K562 (cell line): ENCODE results near the gene ZNF232. TPM values are rescaled to one million over a fixed set of nuclear protein-coding genes. Genes with fewer than 3 reads are reported as not detected.

Experiments
- ATAC-seq: fragments of 200-7000 bp; cut with Tn5 transposase; 3 replicates; pipeline ENCODE4 v1.9.1; 2020; ENCODE audit warnings: moderate library complexity
- BruUV-seq: library from RNA; stranded (reverse); fragments of 400-500 nt; replicated peaks from 2 replicates; lab custom pipeline; 2021; lab: Mats Ljungman, UMichigan
- CTCF ChIA-PET: fragments of 300-600 bp; formaldehyde crosslinking; extraction: SDS; loops from one replicate; lab custom pipeline; 2021; ENCODE audit warnings: low intra/inter-chr PET ratio; lab: Yijun Ruan, JAX
- POLR2A ChIA-PET: fragments of 300-600, 350-650 bp; sonication (Branson Sonifier 250); formaldehyde crosslinking; extraction: SDS; loops from one replicate; lab custom pipeline; 2021; ENCODE audit warnings: antibody characterized with exemption, inconsistent platforms; lab: Yijun Ruan, JAX
- DNase-seq, 4 experiments: peaks; one replicate each; pipeline versions ENCODE4 v3.0.0 to v3.0.0-alpha.2; 2011 to 2018; ENCODE audit warnings: low spot score in 3 of 4, mixed read lengths in 3 of 4; ENCODE audit errors: extremely low read depth in 1 of 4
- FAIRE-seq: peaks from 2 replicates; lab custom pipeline; 2011; peaks lifted over from hg19 to GRCh38; lab: Jason Lieb, UNC
- H2AFZ ChIP-seq: 2 replicates; pipeline ENCODE4 v1.6.0; 2011; ENCODE audit warnings: low read depth, low read length, control low read depth, inconsistent platforms
- H3K27ac ChIP-seq: fragments of 200-600 bp; 3 replicates; pipeline ENCODE4 v1.8.0; 2011; ENCODE audit warnings: low read depth, mild to moderate bottlenecking, control low read depth, inconsistent platforms, low read length, moderate library complexity, mixed read lengths; ENCODE audit errors: extremely low read depth
- H3K27me3 ChIP-seq, 2 experiments: fragments of 300-600 bp in 1 of 2; 2 replicates in 1 of 2; 3 replicates in 1 of 2; pipeline versions ENCODE4 v1.6.0 to v1.8.0; 2011; ENCODE audit warnings: inconsistent platforms in 2 of 2, low read length in 2 of 2, mild to moderate bottlenecking in 1 of 2, mixed read lengths in 1 of 2, moderate library complexity in 1 of 2; ENCODE audit not compliant: control insufficient read depth in 2 of 2, insufficient read depth in 2 of 2
- H3K36me3 ChIP-seq: fragments of 300-600 bp; 3 replicates; pipeline ENCODE4 v1.8.0; 2011; ENCODE audit warnings: mild to moderate bottlenecking, low read length, inconsistent platforms; ENCODE audit not compliant: control insufficient read depth, insufficient read depth
- H3K4me1 ChIP-seq, 2 experiments: fragments of 200-600 bp in 1 of 2; replicated peaks in 1 of 2; 2 replicates in 1 of 2; 3 replicates in 1 of 2; pipeline versions ENCODE4 v1.5.1 to v1.8.0; 2011; ENCODE audit warnings: inconsistent platforms in 2 of 2, low read length in 2 of 2, mild to moderate bottlenecking in 1 of 2, mixed read lengths in 1 of 2, moderate library complexity in 1 of 2; ENCODE audit not compliant: control insufficient read depth in 2 of 2, insufficient read depth in 2 of 2
- H3K4me2 ChIP-seq: 2 replicates; pipeline ENCODE4 v1.6.1; 2011; ENCODE audit warnings: low read length, control low read depth, inconsistent platforms, mixed read lengths; ENCODE audit not compliant: insufficient read depth
- H3K4me3 ChIP-seq: fragments of 200-600 bp; sonication (generic), shearing (Covaris generic); 2 replicates; pipeline ENCODE4 v1.5.1; 2016; ENCODE audit warnings: control low read depth, inconsistent platforms
- H3K79me2 ChIP-seq: fragments of 200-600 bp; 3 replicates; pipeline ENCODE4 v1.8.0; 2011; ENCODE audit warnings: low read length, inconsistent platforms; ENCODE audit not compliant: control insufficient read depth, insufficient read depth
- H3K9ac ChIP-seq, 2 experiments: 2 replicates each; pipeline versions ENCODE4 v1.6.0 to v1.6.1; 2011; ENCODE audit warnings: low read depth in 2 of 2, low read length in 2 of 2, control low read depth in 1 of 2, inconsistent platforms in 1 of 2, mild to moderate bottlenecking in 1 of 2, mixed read lengths in 1 of 2; ENCODE audit not compliant: insufficient read depth in 1 of 2
- H3K9me1 ChIP-seq: one replicate; pipeline ENCODE4 v1.6.0; 2011; ENCODE audit warnings: inconsistent platforms, mild to moderate bottlenecking, low read length, moderate library complexity; ENCODE audit not compliant: control insufficient read depth, insufficient read depth
- H3K9me3 ChIP-seq: replicated peaks from 2 replicates; pipeline ENCODE4 v1.5.1; 2011; ENCODE audit warnings: low read depth, low read length, inconsistent platforms; ENCODE audit not compliant: control insufficient read depth, insufficient read depth
- H4K20me1 ChIP-seq: replicated peaks from 2 replicates; pipeline ENCODE4 v1.6.1; 2011; ENCODE audit warnings: low read length, inconsistent platforms, mixed read lengths; ENCODE audit not compliant: control insufficient read depth, insufficient read depth
- BRF1 ChIP-seq: IDR thresholded peaks from 3 replicates; pipeline ENCODE4 v1.6.1; 2011; ENCODE audit warnings: borderline replicate concordance, mild to moderate bottlenecking; ENCODE audit not compliant: insufficient read length; ENCODE audit errors: extremely low read depth
- EHMT2 ChIP-seq: fragments of 450-650 bp; IDR thresholded peaks from 2 replicates; pipeline ENCODE4 v1.6.1; 2018; ENCODE audit warnings: antibody characterized with exemption
- MXI1 ChIP-seq: IDR thresholded peaks from 2 replicates; pipeline ENCODE4 v1.6.1; 2011; ENCODE audit warnings: low read depth, mild to moderate bottlenecking, improper control_type of control experiment, low read length
- RFX5 ChIP-seq: IDR thresholded peaks from 2 replicates; pipeline ENCODE4 v1.6.1; 2011; ENCODE audit warnings: low read depth, mild to moderate bottlenecking, improper control_type of control experiment, low read length
- SMARCA5 ChIP-seq: fragments of 450-650 bp; IDR thresholded peaks from 2 replicates; pipeline ENCODE4 v1.6.1; 2016
- TBL1XR1 ChIP-seq, 2 experiments: IDR thresholded peaks; 2 replicates each; pipeline ENCODE4 v1.6.1; 2012; ENCODE audit warnings: improper control_type of control experiment in 2 of 2, low read length in 2 of 2, mild to moderate bottlenecking in 1 of 2
- ZNF282 ChIP-seq: sonication (generic); formaldehyde crosslinking; IDR thresholded peaks from 2 replicates; pipeline ENCODE4 v1.8.1; 2023; ENCODE audit warnings: missing genetic modification reagents
- ZNF41 ChIP-seq: fragments of 250-450 bp; sonication (Bioruptor Pico); conservative IDR thresholded peaks from 2 replicates; pipeline ENCODE4 v1.4.0; 2020; ENCODE audit warnings: mild to moderate bottlenecking
- ZNF431 ChIP-seq: sonication (generic); formaldehyde crosslinking; IDR thresholded peaks from 2 replicates; pipeline ENCODE4 v1.8.0; 2022; ENCODE audit warnings: mild to moderate bottlenecking, missing genetic modification reagents
- WGBS: fragments of 100-300 bp; shearing (Covaris generic); methylation state at CpG from one replicate; pipeline ENCODE4 v1.1.6; 2016; ENCODE audit warnings: low coverage, mixed read lengths; ENCODE audit not compliant: insufficient coverage; ENCODE audit errors: missing lambda C conversion rate; 5-methylcytosine and 5-hydroxymethylcytosine counted together
- in situ Hi-C: fragments of 300-500 bp; cut with MboI; formaldehyde crosslinking; loops from 4 replicates; pipeline ENCODE4 v1.15.0; 2018; ENCODE audit warnings: inconsistent platforms, mixed read lengths
- intact Hi-C: fragments of 100-400 bp; cut with micrococcal nuclease; formaldehyde crosslinking; loops from 2 replicates; pipeline ENCODE4 v1.14.2; 2022
- polyA plus RNA-seq, 8 experiments: library from polyadenylated mRNA; depleted of rRNA in 4 of 8; stranded (reverse) in 5 of 8; unstranded in 3 of 8; fragments of >200 nt; fragmentation: Nextera tagmentation in 2 of 8; fragmentation: Illumina TruSeq in 1 of 8; extraction: Ambion mirVana in 2 of 8; extraction: Trizol in 1 of 8; gene quantifications; 2 replicates each; pipeline versions ENCODE4 v1.2.1 to v1.2.3, GENCODE V29; 2011 to 2014; ENCODE audit warnings: inconsistent platforms in 1 of 8, missing spikeins in 1 of 8
- total RNA-seq, 7 experiments: library from RNA; depleted of rRNA in 6 of 7; stranded (reverse); fragments of >200 nt in 6 of 7; fragmentation: Illumina TruSeq in 2 of 7; extraction: Trizol in 2 of 7; gene quantifications; 2 replicates each; pipeline versions ENCODE4 v1.2.1 to v1.2.3, GENCODE V29; 2011 to 2021; ENCODE audit warnings: low replicate concordance in 1 of 7
- TF ChIP-seq, protein P1 (sequence below): fragments of 250-450 bp; sonication (Bioruptor Pico); IDR thresholded peaks from 2 replicates; pipeline ENCODE4 v1.8.0; 2021; ENCODE audit warnings: moderate library complexity, mild to moderate bottlenecking, inconsistent platforms
- TF ChIP-seq, protein P2 (sequence below), 2 experiments: IDR thresholded peaks; 2 replicates each; pipeline ENCODE4 v1.6.1; 2012; ENCODE audit warnings: improper control_type of control experiment in 2 of 2, low read depth in 2 of 2, low read length in 2 of 2, borderline replicate concordance in 1 of 2

The ZNF232 gene
- total and polyA plus RNA-seq, 9 of the 15 experiments (the other 6 are each of a cell fraction or from before 2014, with no cell fraction given) = 10.6 to 26.0 (median 13.0) TPM

DNA sequence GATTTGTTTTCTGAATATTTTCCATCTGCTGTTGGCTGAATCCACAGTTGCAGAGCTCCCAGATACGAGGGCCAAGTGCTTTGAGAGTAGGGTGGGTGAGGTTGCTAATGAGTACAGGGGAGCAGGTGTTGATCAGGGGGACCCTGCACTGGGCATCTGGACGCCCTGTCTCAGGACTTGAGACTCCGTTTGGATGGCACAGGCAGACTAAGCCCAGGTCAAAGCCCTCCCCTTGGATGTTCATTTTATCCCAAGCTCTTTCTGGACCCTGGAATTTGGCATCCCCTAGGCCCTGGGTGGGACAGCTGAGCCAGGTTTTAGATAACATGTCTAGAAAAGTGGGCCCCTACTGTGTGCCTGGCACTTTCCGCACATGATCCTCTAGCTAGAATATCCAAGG lies 16.2 kb upstream of the ZNF232 start:
- ATAC-seq (no peak), FAIRE-seq (no peak), DNase-seq (no peak)
- BruUV-seq = no TSS peak
- WGBS = 9% methylated on average over 3 of the region's 4 CpGs
- Histone ChIP-seq H3K9me1 (no peaks in the 10 kb centered on the region), H2AFZ (no peak overlapping the region), H3K36me3 (no peaks in the 10 kb centered on the region), H3K9ac (no peak overlapping the region), H3K4me1 (no peaks in the 10 kb centered on the region), H3K79me2 (no peaks in the 10 kb centered on the region), H4K20me1 (no peaks in the 10 kb centered on the region), H3K4me2 (no peak overlapping the region), H3K27ac (no peak overlapping the region), H3K27me3 (peaks cover 0 to 33% of the 10 kb centered on the region in 2 experiments; a peak in 3 of 5 replicates), H3K4me3 (no peak overlapping the region), H3K9me3 (no peaks in the 10 kb centered on the region)
- no peak for TF ChIP-seq MXI1
- TF ChIP-seq, protein P1, sequence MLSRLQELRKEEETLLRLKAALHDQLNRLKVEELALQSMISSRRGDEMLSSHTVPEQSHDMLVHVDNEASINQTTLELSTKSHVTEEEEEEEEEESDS = no peak
- TF ChIP-seq ZNF431 (CRISPR knock-in tag) = no peak
- no peak for TF ChIP-seq ZNF41 (CRISPR knock-in tag)
- TF ChIP-seq BRF1 = no peak
- no peak for TF ChIP-seq SMARCA5
- TF ChIP-seq, protein P2, sequence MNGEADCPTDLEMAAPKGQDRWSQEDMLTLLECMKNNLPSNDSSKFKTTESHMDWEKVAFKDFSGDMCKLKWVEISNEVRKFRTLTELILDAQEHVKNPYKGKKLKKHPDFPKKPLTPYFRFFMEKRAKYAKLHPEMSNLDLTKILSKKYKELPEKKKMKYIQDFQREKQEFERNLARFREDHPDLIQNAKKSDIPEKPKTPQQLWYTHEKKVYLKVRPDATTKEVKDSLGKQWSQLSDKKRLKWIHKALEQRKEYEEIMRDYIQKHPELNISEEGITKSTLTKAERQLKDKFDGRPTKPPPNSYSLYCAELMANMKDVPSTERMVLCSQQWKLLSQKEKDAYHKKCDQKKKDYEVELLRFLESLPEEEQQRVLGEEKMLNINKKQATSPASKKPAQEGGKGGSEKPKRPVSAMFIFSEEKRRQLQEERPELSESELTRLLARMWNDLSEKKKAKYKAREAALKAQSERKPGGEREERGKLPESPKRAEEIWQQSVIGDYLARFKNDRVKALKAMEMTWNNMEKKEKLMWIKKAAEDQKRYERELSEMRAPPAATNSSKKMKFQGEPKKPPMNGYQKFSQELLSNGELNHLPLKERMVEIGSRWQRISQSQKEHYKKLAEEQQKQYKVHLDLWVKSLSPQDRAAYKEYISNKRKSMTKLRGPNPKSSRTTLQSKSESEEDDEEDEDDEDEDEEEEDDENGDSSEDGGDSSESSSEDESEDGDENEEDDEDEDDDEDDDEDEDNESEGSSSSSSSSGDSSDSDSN (IDR thresholded peaks at IDR 0.05; ENCODE audit: borderline replicate concordance in 1 of 2, low read depth in 2 of 2, low read length in 2 of 2) = no peak
- no peak for TF ChIP-seq TBL1XR1 (IDR thresholded peaks at IDR 0.05; ENCODE audit: low read length in 2 of 2)
- TF ChIP-seq EHMT2 = no peak
- no peak for TF ChIP-seq RFX5
- no peak for TF ChIP-seq ZNF282 (CRISPR knock-in tag)
- ChIA-PET POLR2A (interaction anchor here (0.5 kb wide), 1 partner anchor 1041 kb away, joined by 3 read pairs; no protein-coding TSS in a partner anchor), CTCF (no interaction called here)
- intact Hi-C loops (no loop called here), in situ Hi-C loops (no loop called here)
